SK-N-SH treated with all-trans-retinoic acid at 6 μM for 48 hours (cell line): ENCODE results near the gene NQO2.

Experiments used
- ATAC-seq: fragments of 200-7000 bp; cut with Tn5 transposase; 3 replicates; pipeline ENCODE4 v1.9.1; 2020; ENCODE audit warnings: mild to moderate bottlenecking, moderate library complexity
- ARNTL ChIP-seq: fragments of 450-650 bp; formaldehyde crosslinking; IDR thresholded peaks from 2 replicates; pipeline ENCODE4 v1.5.0; 2020; ENCODE audit warnings: low read depth, mild to moderate bottlenecking, moderate library complexity, borderline replicate concordance
- BACH2 ChIP-seq: fragments of 250-450 bp; sonication (Bioruptor Pico); IDR thresholded peaks from 2 replicates; pipeline ENCODE4 v1.9.0; 2021; ENCODE audit warnings: mild to moderate bottlenecking, borderline replicate concordance
- CREB5 ChIP-seq: fragments of 250-450 bp; sonication (Bioruptor Pico); IDR thresholded peaks from 2 replicates; pipeline ENCODE4 v1.5.1; 2020; ENCODE audit warnings: low read depth, mild to moderate bottlenecking, moderate library complexity
- CSDC2 ChIP-seq: fragments of 250-450 bp; sonication (Bioruptor Pico); IDR thresholded peaks from 2 replicates; pipeline ENCODE4 v1.5.0; 2020; ENCODE audit warnings: mild to moderate bottlenecking, moderate library complexity
- CSRNP3 ChIP-seq: fragments of 250-450 bp; sonication (Bioruptor Pico); IDR thresholded peaks from 2 replicates; pipeline ENCODE4 v1.5.1; 2021; ENCODE audit warnings: mild to moderate bottlenecking, moderate library complexity
- ESRRG ChIP-seq: fragments of 250-450 bp; sonication (Bioruptor Pico); IDR thresholded peaks from 2 replicates; pipeline ENCODE4 v1.6.1; 2021; ENCODE audit warnings: mild to moderate bottlenecking
- GLIS3 ChIP-seq: fragments of 250-450 bp; sonication (Bioruptor Pico); IDR thresholded peaks from 2 replicates; pipeline ENCODE4 v1.5.0; 2020; ENCODE audit warnings: mild to moderate bottlenecking, moderate library complexity
- ISL1 ChIP-seq: fragments of 250-450 bp; sonication (Bioruptor Pico); IDR thresholded peaks from 2 replicates; pipeline ENCODE4 v2.1.2; 2022; ENCODE audit warnings: mild to moderate bottlenecking, moderate library complexity
- PATZ1 ChIP-seq: fragments of 250-450 bp; sonication (Bioruptor Pico); IDR thresholded peaks from 2 replicates; pipeline ENCODE4 v1.8.0; 2020; ENCODE audit warnings: mild to moderate bottlenecking, moderate library complexity, borderline replicate concordance
- POU6F1 ChIP-seq: fragments of 250-450 bp; sonication (Bioruptor Pico); IDR thresholded peaks from 2 replicates; pipeline ENCODE4 v1.8.0; 2021; ENCODE audit warnings: low read depth, mild to moderate bottlenecking, moderate library complexity, borderline replicate concordance
- PPARA ChIP-seq: fragments of 250-450 bp; sonication (Bioruptor Pico); IDR thresholded peaks from 2 replicates; pipeline ENCODE4 v1.5.0; 2020; ENCODE audit warnings: mild to moderate bottlenecking, borderline replicate concordance
- RARB ChIP-seq: fragments of 250-450 bp; sonication (Bioruptor Pico); IDR thresholded peaks from 2 replicates; pipeline ENCODE4 v1.8.0; 2021; ENCODE audit warnings: mild to moderate bottlenecking, moderate library complexity
- SNAI2 ChIP-seq: fragments of 250-450 bp; sonication (Bioruptor Pico); IDR thresholded peaks from 2 replicates; pipeline ENCODE4 v1.5.0; 2020; ENCODE audit warnings: mild to moderate bottlenecking, moderate library complexity
- TCF4 ChIP-seq: fragments of 250-450 bp; sonication (Bioruptor Pico); IDR thresholded peaks from 2 replicates; pipeline ENCODE4 v1.8.0; 2021; ENCODE audit warnings: mild to moderate bottlenecking, moderate library complexity, borderline replicate concordance
- TOX ChIP-seq: fragments of 250-450 bp; sonication (Bioruptor Pico); IDR thresholded peaks from 2 replicates; pipeline ENCODE4 v1.8.0; 2021; ENCODE audit warnings: mild to moderate bottlenecking, moderate library complexity, borderline replicate concordance
- TSHZ2 ChIP-seq: fragments of 250-450 bp; sonication (Bioruptor Pico); IDR thresholded peaks from 2 replicates; pipeline ENCODE4 v1.5.0; 2020; ENCODE audit warnings: mild to moderate bottlenecking, moderate library complexity
- ZFP3 ChIP-seq: fragments of 250-450 bp; sonication (Bioruptor Pico); IDR thresholded peaks from 2 replicates; pipeline ENCODE4 v1.5.0; 2020; ENCODE audit warnings: mild to moderate bottlenecking, moderate library complexity
- ZFP30 ChIP-seq: fragments of 450-650 bp; formaldehyde crosslinking; IDR thresholded peaks from 2 replicates; pipeline ENCODE4 v1.5.0; 2022; ENCODE audit warnings: mild to moderate bottlenecking, moderate library complexity
- ZNF565 ChIP-seq: fragments of 450-650 bp; formaldehyde crosslinking; conservative IDR thresholded peaks from 2 replicates; pipeline ENCODE4 v1.5.0; 2020; ENCODE audit warnings: low read depth, mild to moderate bottlenecking, moderate library complexity
- ZNF70 ChIP-seq: fragments of 450-650 bp; formaldehyde crosslinking; IDR thresholded peaks from 2 replicates; pipeline ENCODE4 v1.5.0; 2020; ENCODE audit warnings: mild to moderate bottlenecking, moderate library complexity
- ZNF8 ChIP-seq: fragments of 450-650 bp; formaldehyde crosslinking; IDR thresholded peaks from 2 replicates; pipeline ENCODE4 v1.5.0; 2020; ENCODE audit warnings: mild to moderate bottlenecking, moderate library complexity

Gene NQO2

GRCh38 chr6:3005874-3006273 lies 6.2 kb downstream of the NQO2 start:
- ATAC-seq: no peak

GRCh38 chr6:3006476-3006875 lies 6.8 kb downstream of the NQO2 start:
- ATAC-seq: no peak
- TF ChIP-seq ZNF565 (CRISPR knock-in tag) (no peak), ZFP30 (no peak), ZNF70 (CRISPR knock-in tag) (no peak), RARB (no peak), ZNF8 (no peak), CREB5 (no peak), ESRRG (no peak), SNAI2 (CRISPR knock-in tag) (no peak), CSRNP3 (CRISPR knock-in tag) (no peak), TSHZ2 (no peak), TCF4 (CRISPR knock-in tag) (no peak)

More at GRCh38 chr6:3005874-3006273, 6.2 kb downstream of the NQO2 start:
- TF ChIP-seq ZNF565 (CRISPR knock-in tag) (no peak), TOX (CRISPR knock-in tag) (no peak), ZFP3 (CRISPR knock-in tag) (no peak), ESRRG (no peak), PPARA (CRISPR knock-in tag) (no peak), GLIS3 (CRISPR knock-in tag) (no peak), ZNF70 (CRISPR knock-in tag) (no peak), CSDC2 (CRISPR knock-in tag) (no peak), ISL1 (CRISPR knock-in tag) (no peak), BACH2 (CRISPR knock-in tag) (no peak), PATZ1 (no peak), ZFP30 (no peak)

GRCh38 chr6:3007571-3007970 lies 7.9 kb downstream of the NQO2 start:
- no peak for ATAC-seq
- TF ChIP-seq CSDC2 (CRISPR knock-in tag): no peak
- no peak for TF ChIP-seq ZNF70 (CRISPR knock-in tag)
- no peak for TF ChIP-seq SNAI2 (CRISPR knock-in tag)
- no peak for TF ChIP-seq PATZ1
- TF ChIP-seq TOX (CRISPR knock-in tag): no peak
- TF ChIP-seq ESRRG: no peak
- no peak for TF ChIP-seq POU6F1
- no peak for TF ChIP-seq ARNTL
- no peak for TF ChIP-seq CREB5
- TF ChIP-seq CSRNP3 (CRISPR knock-in tag): no peak
- TF ChIP-seq TSHZ2: no peak
